ENCODE data around the gene TSPAN8.

The TSPAN8 gene

GRCh38 chr12:71135077-71135811 lies 22.6 kb downstream of the TSPAN8 start:
- no peaks in the 10 kb centered on the region for H3K36me3 ChIP-seq (ENCODE audit: control insufficient read depth in 2 of 2, insufficient read depth in 1 of 2, low read length in 2 of 2)
- ChIA-PET CTCF (interaction anchor here (0.7 kb wide), 1 partner anchor 407 kb away, joined by 4 read pairs; no protein-coding TSS in a partner anchor), POLR2A (no interaction called here)
- H3K4me1 ChIP-seq (ENCODE audit: control insufficient read depth, insufficient read depth, low read length): peaks cover 11% of the 10 kb centered on the region
- H3K27ac ChIP-seq (ENCODE audit: extremely low read depth, low read depth, low read length): no peak overlapping the region
- no peak overlapping the region for H3K4me3 ChIP-seq (ENCODE audit: low read depth, low read length)
- TF ChIP-seq EGR2 (tag by site-specific recombination; IDR thresholded peaks at IDR 0.05; ENCODE audit: low read depth) (peak; percentile 73), IKZF3 (tag by site-specific recombination; IDR thresholded peaks at IDR 0.05) (no peak), ZNF513 (tag by site-specific recombination; IDR thresholded peaks at IDR 0.05) (peak; percentile 79), ZNF670 (tag by site-specific recombination; IDR thresholded peaks at IDR 0.05; ENCODE audit: low read depth) (no peak), ZSCAN23 (tag by site-specific recombination; IDR thresholded peaks at IDR 0.05) (no peak), ZFHX2 (tag by site-specific recombination; conservative IDR thresholded peaks at IDR 0.05) (peak; percentile 67), ZBTB49 (tag by site-specific recombination; IDR thresholded peaks at IDR 0.05; ENCODE audit: low read depth) (no peak), SP7 (tag by site-specific recombination; IDR thresholded peaks at IDR 0.05) (no peak), TCF7L2 (IDR thresholded peaks at IDR 0.05; ENCODE audit: borderline replicate concordance, low read depth, low read length) (no peak), ZNF837 (tag by site-specific recombination; IDR thresholded peaks at IDR 0.05) (no peak), KLF8 (tag by site-specific recombination; IDR thresholded peaks at IDR 0.05) (no peak), ZSCAN30 (tag by site-specific recombination; IDR thresholded peaks at IDR 0.05) (no peak), KLF7 (tag by site-specific recombination; IDR thresholded peaks at IDR 0.05; ENCODE audit: borderline replicate concordance) (no peak), SP3 (tag by site-specific recombination; IDR thresholded peaks at IDR 0.05) (peak; percentile 64), ZNF248 (tag by site-specific recombination; IDR thresholded peaks at IDR 0.05) (no peak), WT1 (tag by site-specific recombination; IDR thresholded peaks at IDR 0.05) (no peak), ZNF280C (tag by site-specific recombination; IDR thresholded peaks at IDR 0.05) (no peak)
- H3K9me3 ChIP-seq (ENCODE audit: control insufficient read depth, insufficient read depth, low read depth, low read length): no peaks in the 10 kb centered on the region

- CTCF ChIA-PET: no interaction called here
- Histone ChIP-seq H3K9me3 (ENCODE audit: control insufficient read depth, insufficient read depth, low read depth, low read length) (no peaks in the 10 kb centered on the region), H3K4me1 (ENCODE audit: control insufficient read depth, insufficient read depth, low read length) (peaks cover 11% of the 10 kb centered on the region), H3K36me3 (ENCODE audit: control insufficient read depth in 2 of 2, insufficient read depth in 1 of 2, low read length in 2 of 2) (no peaks in the 10 kb centered on the region), H3K4me3 (ENCODE audit: low read depth, low read length) (no peak overlapping the region), H3K27ac (ENCODE audit: extremely low read depth, low read depth, low read length) (no peak overlapping the region)
- TF ChIP-seq ZNF623 (tag by site-specific recombination; IDR thresholded peaks at IDR 0.05) (no peak), YY2 (tag by site-specific recombination; IDR thresholded peaks at IDR 0.05) (no peak), ZNF513 (tag by site-specific recombination; IDR thresholded peaks at IDR 0.05) (no peak), SP3 (tag by site-specific recombination; IDR thresholded peaks at IDR 0.05) (no peak), ZNF155 (tag by site-specific recombination; IDR thresholded peaks at IDR 0.05) (no peak), ZNF544 (tag by site-specific recombination; IDR thresholded peaks at IDR 0.05) (no peak), ZNF302 (tag by site-specific recombination; IDR thresholded peaks at IDR 0.05; ENCODE audit: low read depth) (no peak), PBX3 (CRISPR knock-in tag; IDR thresholded peaks at IDR 0.05) (no peak)
- POLR2A ChIA-PET: no interaction called here
These were observed 23.4 kb downstream of the TSPAN8 start for GRCh38 chr12:71134405-71134804.

All from HEK293 (cell line).